Fibroblast of lung (primary cell): Measurements from ENCODE around the gene FHOD3.

Source experiments
- EZH2 ChIP-seq: IDR thresholded peaks from 2 replicates; pipeline ENCODE4 v1.5.1; 2012; ENCODE audit warnings: low read length, control low read depth, mild to moderate bottlenecking; ENCODE audit errors: missing control alignments
- TF ChIP-seq, protein P1 (sequence below), 2 donors: IDR thresholded peaks in 1 of 2; conservative IDR thresholded peaks in 1 of 2; 1 replicate in 1 of 2; 2 replicates in 1 of 2; pipeline ENCODE4 v1.5.1; 2011 to 2012; ENCODE audit warnings: low read length in 2 of 2, control low read depth in 1 of 2, inconsistent platforms in 1 of 2, low read depth in 1 of 2, mild to moderate bottlenecking in 1 of 2

DNA sequence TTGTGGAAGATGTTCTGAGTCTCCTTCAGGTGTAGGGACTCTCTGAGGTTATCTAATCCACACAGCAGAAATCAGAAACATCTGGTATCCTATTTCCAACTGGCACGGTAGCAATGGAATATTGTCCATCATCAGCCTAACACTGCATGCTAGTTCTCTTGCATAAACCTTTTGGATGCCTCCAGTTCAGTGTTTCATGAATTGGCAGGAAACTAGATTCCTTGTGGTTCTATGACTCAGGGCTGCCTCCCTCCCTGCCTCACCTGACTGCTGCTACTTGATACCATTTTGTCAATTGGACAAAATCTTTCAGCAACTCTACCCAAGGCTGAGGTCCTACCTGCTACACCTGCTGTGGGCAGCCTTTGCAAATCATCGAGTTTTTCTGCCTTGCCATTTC is 400.4 kb downstream of the FHOD3 start:
- TF ChIP-seq, protein P1, sequence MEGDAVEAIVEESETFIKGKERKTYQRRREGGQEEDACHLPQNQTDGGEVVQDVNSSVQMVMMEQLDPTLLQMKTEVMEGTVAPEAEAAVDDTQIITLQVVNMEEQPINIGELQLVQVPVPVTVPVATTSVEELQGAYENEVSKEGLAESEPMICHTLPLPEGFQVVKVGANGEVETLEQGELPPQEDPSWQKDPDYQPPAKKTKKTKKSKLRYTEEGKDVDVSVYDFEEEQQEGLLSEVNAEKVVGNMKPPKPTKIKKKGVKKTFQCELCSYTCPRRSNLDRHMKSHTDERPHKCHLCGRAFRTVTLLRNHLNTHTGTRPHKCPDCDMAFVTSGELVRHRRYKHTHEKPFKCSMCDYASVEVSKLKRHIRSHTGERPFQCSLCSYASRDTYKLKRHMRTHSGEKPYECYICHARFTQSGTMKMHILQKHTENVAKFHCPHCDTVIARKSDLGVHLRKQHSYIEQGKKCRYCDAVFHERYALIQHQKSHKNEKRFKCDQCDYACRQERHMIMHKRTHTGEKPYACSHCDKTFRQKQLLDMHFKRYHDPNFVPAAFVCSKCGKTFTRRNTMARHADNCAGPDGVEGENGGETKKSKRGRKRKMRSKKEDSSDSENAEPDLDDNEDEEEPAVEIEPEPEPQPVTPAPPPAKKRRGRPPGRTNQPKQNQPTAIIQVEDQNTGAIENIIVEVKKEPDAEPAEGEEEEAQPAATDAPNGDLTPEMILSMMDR (conservative IDR thresholded peaks at IDR 0.05 in 1 of 2, IDR thresholded peaks at IDR 0.05 in 1 of 2; ENCODE audit: low read depth in 1 of 2, low read length in 2 of 2): no peak
- no peak for TF ChIP-seq EZH2
